PC-3 (cell line): ENCODE measurements around the gene MXD3.

Experiments
- EZH2 ChIP-seq: fragments of 300-600 bp; sonication (generic); IDR thresholded peaks from one replicate; pipeline ENCODE4 v1.6.1; 2017; ENCODE audit warnings: antibody characterized with exemption, mild to moderate bottlenecking, low read length; ENCODE audit not compliant: unreplicated experiment
- EZH2phosphoT487 ChIP-seq: fragments of 300-600 bp; sonication (generic); IDR thresholded peaks from 2 replicates; pipeline ENCODE4 v1.6.1; 2018; ENCODE audit warnings: mild to moderate bottlenecking, antibody characterized with exemption, low read length, borderline replicate concordance

- TF ChIP-seq EZH2: no peak
- no peak for TF ChIP-seq EZH2phosphoT487
Measured at GRCh38 chr5:177301503-177302165, 10.1 kb downstream of the MXD3 start.
